ENCODE measurements around the gene XRCC5. TPM values are rescaled to one million over a fixed set of nuclear protein-coding genes. Genes with fewer than 3 reads are reported as not detected.

XRCC5 gene
- total and polyA plus RNA-seq, 2 of the 8 experiments (the other 6 are each of a cell fraction or from before 2014, with no cell fraction given), result 308 to 644 TPM

- TF ChIP-seq CHD7 (IDR thresholded peaks at IDR 0.05; ENCODE audit: insufficient replicate concordance, low read length), result no peak
- TF ChIP-seq POU5F1 (IDR thresholded peaks at IDR 0.05; ENCODE audit: low read depth, low read length), result no peak
- TF ChIP-seq BCL11A (IDR thresholded peaks at IDR 0.05; ENCODE audit: low read depth in 2 of 2, low read length in 2 of 2), result no peak
Measured at GRCh38 chr2:216216951-216217903, 108.1 kb downstream of the XRCC5 start (continued).

Measured in H1 (cell line).